Measurements from ENCODE around the gene PCDHB14.
"Not testable (repeated sequence)": the region's sequence is repeated elsewhere in the genome, so short reads cannot be mapped to it uniquely, and the experiment has no call there.

The PCDHB14 gene

GRCh38 chr5:141223112-141223783 lies at the start of gene PCDHB14:
Gene PCDHB14 (plus strand): TSS chr5:141223343. CDS start chr5:141223506, 163 bp downstream.
- DNase-seq (ENCODE audit: low read depth in 2 of 2), result no peak

- not testable (repeated sequence) for DNase-seq (ENCODE audit: low read depth in 2 of 2)
Measured at GRCh38 chr5:141174291-141175104, 48.6 kb upstream of the PCDHB14 start.

- DNase-seq (ENCODE audit: low read depth in 2 of 2), result no peak
Measured at GRCh38 chr5:141175933-141176332, 47.2 kb upstream of the PCDHB14 start.

- not testable (repeated sequence) for DNase-seq (ENCODE audit: low read depth in 2 of 2)
Measured at GRCh38 chr5:141177577-141178191, 45.5 kb upstream of the PCDHB14 start, which contains the start of gene PCDHB8. Gene PCDHB8 (plus strand): TSS chr5:141177790. CDS start chr5:141178035, 245 bp downstream.

- not testable (repeated sequence) for DNase-seq (ENCODE audit: low read depth in 2 of 2)
Measured at GRCh38 chr5:141179371-141179770, 43.8 kb upstream of the PCDHB14 start.

- DNase-seq (ENCODE audit: low read depth in 2 of 2), result not testable (repeated sequence)
Measured at GRCh38 chr5:141179876-141180275, 43.3 kb upstream of the PCDHB14 start.

GRCh38 chr5:141180313-141180712 lies 42.8 kb upstream of the PCDHB14 start:
- no peak for DNase-seq (ENCODE audit: low read depth in 2 of 2)

- no peak for DNase-seq (ENCODE audit: low read depth in 2 of 2)
Measured at GRCh38 chr5:141182248-141182647, 40.9 kb upstream of the PCDHB14 start, which contains the start of gene PCDHB16. Gene PCDHB16 (plus strand): TSS chr5:141182387. CDS start chr5:141182560, 173 bp downstream.

GRCh38 chr5:141184117-141184855 lies 38.9 kb upstream of the PCDHB14 start:
- DNase-seq (ENCODE audit: low read depth in 2 of 2), result not testable (repeated sequence)

- no peak for DNase-seq (ENCODE audit: low read depth in 2 of 2)
Measured at GRCh38 chr5:141186897-141187512, 36.1 kb upstream of the PCDHB14 start, which contains the start of gene PCDHB9. Gene PCDHB9 (plus strand): TSS chr5:141187161. CDS start chr5:141187319, 158 bp downstream.

- DNase-seq (ENCODE audit: low read depth in 2 of 2), result not testable (repeated sequence)
Measured at GRCh38 chr5:141188682-141189081, 34.5 kb upstream of the PCDHB14 start.

GRCh38 chr5:141189131-141189530 lies 34.0 kb upstream of the PCDHB14 start:
- not testable (repeated sequence) for DNase-seq (ENCODE audit: low read depth in 2 of 2)

- no peak for DNase-seq (ENCODE audit: low read depth in 2 of 2)
Measured at GRCh38 chr5:141192110-141192725, 30.9 kb upstream of the PCDHB14 start, which contains the start of gene PCDHB10. Gene PCDHB10 (plus strand): TSS chr5:141192353. CDS start chr5:141192553, 200 bp downstream.

- not testable (repeated sequence) for DNase-seq (ENCODE audit: low read depth in 2 of 2)
Measured at GRCh38 chr5:141194332-141194731, 28.8 kb upstream of the PCDHB14 start.

- no peak for DNase-seq (ENCODE audit: low read depth in 2 of 2)
Measured at GRCh38 chr5:141196363-141196762, 26.8 kb upstream of the PCDHB14 start.

GRCh38 chr5:141199359-141200235 lies 23.5 kb upstream of the PCDHB14 start, which contains the start of gene PCDHB11:
Gene PCDHB11 (plus strand): TSS chr5:141199627. CDS start chr5:141199775, 148 bp downstream.
- DNase-seq (ENCODE audit: low read depth in 2 of 2), result no peak

GRCh38 chr5:141201126-141201525 lies 22.0 kb upstream of the PCDHB14 start:
- not testable (repeated sequence) for DNase-seq (ENCODE audit: low read depth in 2 of 2)

- DNase-seq (ENCODE audit: low read depth in 2 of 2), result not testable (repeated sequence)
Measured at GRCh38 chr5:141201646-141202045, 21.5 kb upstream of the PCDHB14 start.

GRCh38 chr5:141208478-141208877 lies 14.7 kb upstream of the PCDHB14 start, which contains the start of gene PCDHB12:
Gene PCDHB12 (plus strand): TSS chr5:141208719. CDS start chr5:141208908, 189 bp downstream.
- no peak for DNase-seq (ENCODE audit: low read depth in 2 of 2)
